HuH-7 (cell line): Measurements from ENCODE around the gene BPIFB6.

Experiments
- DNase-seq: peaks from one replicate; pipeline ENCODE4 v3.0.0; 2011; ENCODE audit warnings: low spot score

The BPIFB6 gene

GRCh38 chr20:33016581-33017109 lies 14.8 kb upstream of the BPIFB6 start:
- no peak for DNase-seq

GRCh38 chr20:33017542-33017941 lies 13.9 kb upstream of the BPIFB6 start:
- no peak for DNase-seq

DNA sequence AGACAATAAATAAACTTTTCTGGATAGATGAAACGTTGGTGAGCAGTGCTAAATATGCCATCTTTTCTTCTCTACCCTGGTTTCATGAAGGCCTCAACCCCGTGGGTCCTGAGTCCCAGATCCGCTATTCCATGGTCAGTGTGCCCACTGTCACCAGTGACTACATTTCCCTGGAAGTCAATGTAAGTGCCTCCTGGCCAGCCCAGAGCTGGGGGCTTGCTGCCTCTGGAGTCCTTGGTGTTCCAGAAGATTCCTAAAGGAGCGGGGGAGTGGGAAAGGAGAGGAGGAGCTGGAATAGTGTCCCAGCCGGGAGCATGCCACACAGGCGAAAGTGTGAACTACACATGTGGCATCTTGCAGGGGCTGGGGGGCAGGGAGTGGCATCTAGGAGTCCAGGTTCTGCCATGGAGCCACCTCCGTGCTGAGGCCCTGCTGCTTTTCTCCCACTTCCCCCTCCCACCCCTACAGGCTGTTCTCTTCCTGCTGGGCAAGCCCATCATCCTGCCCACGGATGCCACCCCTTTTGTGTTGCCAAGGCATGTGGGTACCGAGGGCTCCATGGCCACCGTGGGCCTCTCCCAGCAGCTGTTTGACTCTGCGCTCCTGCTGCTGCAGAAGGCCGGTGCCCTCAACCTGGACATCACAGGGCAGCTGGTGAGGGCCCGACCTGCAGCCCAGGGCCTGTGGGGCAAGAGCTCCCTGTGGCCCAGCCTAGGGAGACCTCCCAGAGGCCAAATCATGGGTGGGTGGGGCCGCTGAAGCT lies 13.1 kb upstream of the BPIFB6 start:
- no peak for DNase-seq

- DNase-seq, result no peak
These were observed 11.8 kb upstream of the BPIFB6 start for GRCh38 chr20:33019465-33020277.

- no peak for DNase-seq
These were observed 10.9 kb upstream of the BPIFB6 start for GRCh38 chr20:33020278-33021161.

DNA sequence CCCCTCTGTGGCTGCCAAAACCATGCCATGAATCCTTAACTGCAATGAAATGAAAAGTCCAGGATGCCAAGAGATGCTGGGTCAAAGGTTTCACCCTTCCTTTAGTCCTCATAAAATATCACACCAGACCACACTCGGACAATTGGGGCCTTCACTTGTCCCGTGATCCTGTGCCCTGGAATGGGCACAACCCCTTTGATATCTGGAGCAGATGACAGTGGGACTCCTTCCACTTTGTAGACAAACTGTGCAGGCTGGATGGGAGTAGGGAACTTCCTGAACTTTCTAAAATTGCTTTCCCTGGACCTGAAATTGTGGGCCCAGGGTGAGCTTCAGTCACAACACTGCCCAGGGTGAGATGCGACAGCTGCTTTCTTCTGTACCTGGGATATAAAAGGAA lies 9.6 kb upstream of the BPIFB6 start:
- DNase-seq, result no peak

DNA sequence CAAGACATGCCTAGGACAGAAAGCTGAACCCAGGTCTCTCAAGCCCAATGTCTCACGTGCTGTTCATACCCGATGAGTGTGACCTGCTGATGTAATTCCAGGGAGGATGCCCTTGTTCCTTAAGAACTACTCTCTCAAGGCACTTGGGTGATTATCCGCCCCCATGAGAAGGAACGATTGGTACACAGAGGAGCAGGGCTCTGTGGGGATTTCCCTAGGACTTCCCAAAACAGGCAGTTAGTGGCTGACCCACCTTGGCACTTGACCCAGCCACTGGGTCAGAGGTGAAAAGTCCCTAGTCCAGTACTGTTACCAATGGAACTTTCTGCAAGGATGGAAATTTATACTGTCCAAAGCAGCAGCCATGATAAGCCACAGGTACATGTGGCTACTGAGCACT lies 9.2 kb upstream of the BPIFB6 start:
- no peak for DNase-seq

GRCh38 chr20:33022694-33023438 lies 8.6 kb upstream of the BPIFB6 start:
- no peak for DNase-seq

DNA sequence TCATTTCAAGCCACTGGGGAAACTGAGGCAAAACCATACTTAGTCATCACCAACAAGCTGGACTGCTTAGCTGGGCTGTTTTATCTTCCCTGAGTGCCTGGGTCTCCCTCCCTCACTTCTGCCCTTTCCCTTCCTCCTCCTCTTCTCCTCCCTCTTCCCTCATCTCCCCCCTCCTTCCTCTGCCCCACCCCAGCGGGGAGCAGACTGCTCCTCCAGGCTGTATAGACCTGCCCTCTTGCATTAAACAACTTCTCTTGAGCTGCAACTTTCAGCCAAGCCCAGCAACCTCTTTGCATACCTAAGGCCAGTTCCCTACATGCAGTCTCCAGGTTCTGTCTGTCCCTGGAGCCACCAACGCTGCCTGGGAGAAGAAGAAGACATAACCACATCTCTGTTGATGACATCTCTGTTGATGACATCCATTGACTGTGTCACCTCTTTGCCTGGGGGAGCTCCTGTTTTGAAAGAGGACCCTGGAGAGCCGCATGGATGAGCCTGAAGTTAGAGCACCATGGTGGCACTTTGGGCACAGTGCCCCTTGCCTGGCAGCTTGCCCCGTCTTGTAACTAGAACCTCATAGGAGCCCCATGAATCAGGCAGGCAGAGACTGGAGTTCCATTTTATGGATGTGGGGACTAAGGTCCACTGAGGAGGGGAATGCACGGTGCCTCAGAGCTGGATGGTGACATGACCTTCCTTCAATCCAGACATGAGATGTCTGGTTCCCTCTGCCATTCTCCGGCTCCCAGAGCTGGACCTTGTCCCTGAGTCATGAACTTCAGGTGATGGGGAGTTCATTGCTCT lies 7.8 kb upstream of the BPIFB6 start:
- no peak for DNase-seq

GRCh38 chr20:33024243-33024560 lies 7.2 kb upstream of the BPIFB6 start:
- DNase-seq, result no peak

- no peak for DNase-seq
These were observed 6.7 kb upstream of the BPIFB6 start for GRCh38 chr20:33024609-33025317.

- no peak for DNase-seq
These were observed 6.1 kb upstream of the BPIFB6 start for GRCh38 chr20:33025318-33025876.

DNA sequence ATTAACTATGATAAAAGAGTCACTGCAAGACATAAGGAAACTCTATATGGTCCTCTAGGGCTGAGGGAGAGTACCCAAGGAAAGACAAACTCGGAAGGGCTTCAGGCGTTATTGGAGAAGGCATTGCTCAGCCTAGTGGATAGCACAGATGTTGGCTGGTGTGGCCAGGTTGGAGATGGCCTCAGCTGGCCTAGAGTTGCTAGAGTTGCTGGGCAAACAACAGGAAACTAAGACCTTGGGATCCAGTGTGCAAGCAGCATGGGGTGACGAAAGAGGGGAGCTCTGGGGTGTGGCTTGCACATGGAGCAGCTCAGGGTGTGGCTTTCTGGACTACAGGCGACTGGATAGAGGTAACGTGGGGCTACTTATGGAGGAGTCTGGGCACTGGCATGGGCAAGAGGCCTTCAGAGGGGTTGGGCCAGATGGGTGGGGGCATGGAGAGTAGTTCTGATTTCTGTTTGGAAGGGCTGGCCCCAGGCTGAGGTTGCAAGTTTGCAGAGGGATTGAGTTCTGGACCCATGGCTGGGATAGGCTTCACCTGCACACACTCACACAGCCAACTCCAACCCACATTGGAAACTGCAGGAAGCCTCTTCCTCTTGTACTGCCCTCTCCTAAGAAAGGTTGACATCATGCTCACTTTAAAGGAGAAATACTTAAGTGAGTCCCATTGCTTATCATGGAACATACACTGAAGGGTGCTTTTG lies 5.2 kb upstream of the BPIFB6 start:
- no peak for DNase-seq

GRCh38 chr20:33026779-33027759 lies 4.4 kb upstream of the BPIFB6 start:
- DNase-seq, result no peak

DNA sequence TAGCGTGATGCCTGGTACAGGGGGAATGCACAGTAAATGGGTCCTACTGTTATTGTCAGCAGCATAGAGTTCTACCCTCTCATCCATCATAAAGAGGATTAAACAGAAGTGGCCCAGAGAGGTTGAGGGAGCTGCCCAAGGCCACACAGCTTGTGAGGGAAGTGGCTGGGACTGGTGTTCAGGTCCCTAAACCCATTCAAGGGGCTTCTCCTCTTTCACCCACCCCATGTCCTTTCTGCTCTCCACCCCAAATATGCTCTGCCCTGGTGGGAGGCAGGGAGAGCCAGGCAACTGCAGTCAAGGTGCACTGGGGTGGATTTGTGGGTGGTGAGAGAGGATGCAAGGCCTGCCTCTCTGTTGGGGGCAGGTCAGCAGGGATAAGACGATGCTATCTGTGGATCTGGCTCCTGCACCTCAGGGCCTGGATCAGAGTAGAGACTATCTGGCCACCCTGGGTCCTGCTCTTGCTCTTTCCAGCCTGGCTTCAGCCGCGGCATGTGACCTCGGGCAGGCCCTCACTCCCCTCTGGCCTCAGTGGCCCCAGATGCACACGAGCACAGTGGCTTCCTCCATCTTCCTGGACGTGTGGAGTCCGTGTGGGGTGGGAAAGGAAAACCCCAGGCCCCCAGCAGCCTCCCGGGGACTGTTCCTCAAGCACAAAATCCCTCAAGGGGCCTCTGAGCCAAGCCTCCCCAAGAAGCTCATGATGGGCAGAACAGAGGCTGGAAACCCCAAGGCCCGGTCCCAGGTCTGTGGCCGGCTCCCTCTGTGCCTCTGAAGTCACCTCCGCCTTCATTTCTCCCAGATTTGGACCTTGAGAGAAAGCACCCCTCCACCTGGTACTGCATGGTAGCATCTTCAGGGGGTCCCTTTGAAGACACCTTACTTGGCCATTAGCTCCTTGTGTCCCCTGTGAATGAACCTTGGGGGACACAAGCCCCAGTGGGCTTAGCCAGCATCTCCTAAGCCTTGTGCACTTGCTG lies 3.4 kb upstream of the BPIFB6 start:
- no peak for DNase-seq

DNA sequence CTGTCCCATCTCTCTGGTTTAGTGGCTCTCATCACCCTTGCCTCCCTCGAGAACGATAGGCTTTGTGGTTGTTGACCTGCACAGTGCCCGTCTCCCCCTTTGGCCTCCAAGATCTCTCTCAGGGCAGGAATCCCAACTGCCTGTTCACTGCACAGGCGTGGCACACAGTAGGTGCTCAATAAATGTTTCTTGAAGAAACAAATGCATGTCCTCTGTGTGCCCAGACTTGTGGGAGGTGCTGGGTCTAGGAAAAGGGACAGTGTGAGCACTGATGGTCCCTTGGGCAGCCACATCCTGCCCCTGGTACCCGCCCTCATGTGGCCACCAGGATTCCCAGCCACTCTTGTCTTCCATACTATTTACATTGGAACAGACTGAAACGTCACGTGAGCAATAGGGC lies 2.6 kb upstream of the BPIFB6 start:
- no peak for DNase-seq

GRCh38 chr20:33030076-33030475 lies 1.4 kb upstream of the BPIFB6 start:
- no peak for DNase-seq
